Activated naive CD4-positive, alpha-beta T cell treated with anti-CD3 and anti-CD28 coated beads, Interleukin-2, amount 50 U/mL, for 24 hours (primary cell): ENCODE results near the gene SGPP1.
A peak's percentile ranks its signal among the peaks of the same experiment; 100 is the strongest.

ENCODE experiments used
- H3K27ac Mint-ChIP-seq: one replicate; pipeline ENCODE4 v1.8.0; 2021; ENCODE audit warnings: mild to moderate bottlenecking, mixed read lengths
- H3K27me3 Mint-ChIP-seq: one replicate; pipeline ENCODE4 v1.8.0; 2021; ENCODE audit warnings: mixed read lengths
- H3K36me3 Mint-ChIP-seq: one replicate; pipeline ENCODE4 v1.8.0; 2021; ENCODE audit warnings: mixed read lengths
- H3K4me1 Mint-ChIP-seq: one replicate; pipeline ENCODE4 v1.8.0; 2021; ENCODE audit warnings: mixed read lengths
- H3K4me3 Mint-ChIP-seq: one replicate; pipeline ENCODE4 v1.8.0; 2021; ENCODE audit warnings: mild to moderate bottlenecking, mixed read lengths
- H3K9me3 Mint-ChIP-seq: one replicate; pipeline ENCODE4 v1.8.0; 2021; ENCODE audit warnings: mixed read lengths

The SGPP1 gene

GRCh38 chr14:63745858-63746425 is 18.1 kb upstream of the SGPP1 start:
- no peaks in the 10 kb centered on the region for H3K36me3 Mint-ChIP-seq
- peaks cover 15% of the 10 kb centered on the region for H3K4me1 Mint-ChIP-seq

GRCh38 chr14:63745272-63745671 is 17.4 kb upstream of the SGPP1 start:
- H3K9me3 Mint-ChIP-seq = no peaks in the 10 kb centered on the region

More at GRCh38 chr14:63745858-63746425, 18.1 kb upstream of the SGPP1 start:
- peak overlapping the region; percentile 23 for H3K27ac Mint-ChIP-seq
- no peak overlapping the region for H3K4me3 Mint-ChIP-seq
- H3K9me3 Mint-ChIP-seq = no peaks in the 10 kb centered on the region
- no peaks in the 10 kb centered on the region for H3K27me3 Mint-ChIP-seq

GRCh38 chr14:63737582-63738006 is 9.7 kb upstream of the SGPP1 start:
- no peaks in the 10 kb centered on the region for H3K9me3 Mint-ChIP-seq
- no peaks in the 10 kb centered on the region for H3K36me3 Mint-ChIP-seq
- H3K27me3 Mint-ChIP-seq = no peaks in the 10 kb centered on the region
- H3K27ac Mint-ChIP-seq = peak overlapping the region; percentile 23
- H3K4me3 Mint-ChIP-seq = peak overlapping the region; percentile 49
- peaks cover 13% of the 10 kb centered on the region for H3K4me1 Mint-ChIP-seq

More at GRCh38 chr14:63745272-63745671, 17.4 kb upstream of the SGPP1 start:
- Mint-ChIP-seq H3K4me3 (no peak overlapping the region), H3K27me3 (no peaks in the 10 kb centered on the region), H3K27ac (no peak overlapping the region), H3K36me3 (no peaks in the 10 kb centered on the region), H3K4me1 (peaks cover 15% of the 10 kb centered on the region)

DNA sequence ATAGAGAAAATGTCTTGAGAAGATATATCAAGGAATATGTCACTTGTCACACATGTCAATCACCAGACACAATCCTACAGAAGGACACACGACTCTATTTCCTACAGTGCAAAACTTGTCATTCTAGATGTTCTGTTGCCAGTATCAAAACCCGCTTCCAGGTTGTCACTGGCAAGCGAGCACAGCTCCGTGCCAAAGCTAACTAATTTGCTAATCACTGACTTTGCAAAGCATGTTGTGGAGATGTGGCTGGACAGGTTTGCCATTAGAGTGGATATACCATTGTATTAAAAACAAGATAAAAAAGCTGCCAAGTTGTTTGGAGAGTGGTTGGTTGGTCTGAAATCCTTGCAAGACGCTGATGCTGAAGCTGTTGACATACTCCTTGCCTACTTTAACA is 7.9 kb upstream of the SGPP1 start:
- Mint-ChIP-seq H3K9me3 (no peaks in the 10 kb centered on the region), H3K4me3 (no peak overlapping the region), H3K36me3 (no peaks in the 10 kb centered on the region), H3K27ac (no peak overlapping the region), H3K4me1 (peaks cover 13% of the 10 kb centered on the region), H3K27me3 (no peaks in the 10 kb centered on the region)

DNA sequence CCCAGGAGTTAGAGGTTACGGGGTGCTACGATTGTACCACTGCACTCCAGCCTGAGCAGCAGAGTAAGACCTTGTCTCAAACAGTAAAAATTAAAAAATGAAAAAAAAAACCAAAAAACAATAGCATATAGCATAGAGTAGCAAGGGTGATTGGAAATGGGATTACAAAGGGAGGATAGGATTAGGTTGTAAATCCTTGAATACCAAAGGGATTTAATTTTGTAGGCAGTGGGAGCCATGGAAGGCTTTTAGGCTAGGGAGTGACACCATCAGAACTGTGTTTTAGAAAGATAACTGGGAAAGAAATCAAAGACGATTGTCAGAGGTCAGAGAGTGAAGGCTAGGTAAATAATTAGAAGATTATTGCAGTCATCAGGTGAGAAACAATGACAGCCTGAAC is 2.8 kb upstream of the SGPP1 start:
- H3K4me3 Mint-ChIP-seq = no peak overlapping the region
- H3K27ac Mint-ChIP-seq = no peak overlapping the region
- no peaks in the 10 kb centered on the region for H3K36me3 Mint-ChIP-seq
- peaks cover 25% of the 10 kb centered on the region for H3K4me1 Mint-ChIP-seq
- H3K27me3 Mint-ChIP-seq = no peaks in the 10 kb centered on the region
- H3K9me3 Mint-ChIP-seq = no peaks in the 10 kb centered on the region

GRCh38 chr14:63727231-63727735 is 582 bp downstream of the SGPP1 start:
- Mint-ChIP-seq H3K4me3 (peak overlapping the region; percentile 98), H3K4me1 (peaks cover 45% of the 10 kb centered on the region), H3K27me3 (no peaks in the 10 kb centered on the region), H3K36me3 (no peaks in the 10 kb centered on the region), H3K9me3 (no peaks in the 10 kb centered on the region), H3K27ac (peak overlapping the region; percentile 94)

DNA sequence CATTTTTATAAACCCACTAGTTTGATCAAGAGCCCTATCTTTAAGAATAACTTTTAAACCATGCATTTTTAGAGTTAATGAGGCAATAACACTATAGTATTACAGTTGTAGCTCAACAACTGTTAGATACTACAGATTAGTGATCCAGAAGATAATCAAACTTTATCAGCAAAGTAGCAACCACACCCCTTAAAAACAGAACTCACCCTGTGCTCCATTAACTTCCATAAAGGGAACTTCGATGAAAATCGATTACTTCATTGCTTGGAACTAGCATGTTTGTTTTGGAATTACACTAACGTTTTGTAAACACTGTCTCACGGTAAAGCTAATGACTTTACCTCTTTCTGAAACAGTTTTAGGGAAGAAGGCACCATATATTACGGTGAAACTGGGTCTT is 1.4 kb downstream of the SGPP1 start:
- Mint-ChIP-seq H3K27ac (no peak overlapping the region), H3K4me3 (peak overlapping the region; percentile 98), H3K4me1 (peaks cover 48% of the 10 kb centered on the region), H3K9me3 (no peaks in the 10 kb centered on the region), H3K27me3 (no peaks in the 10 kb centered on the region), H3K36me3 (peaks cover 1% of the 10 kb centered on the region)

GRCh38 chr14:63725786-63726460 is 1.9 kb downstream of the SGPP1 start:
- no peaks in the 10 kb centered on the region for H3K27me3 Mint-ChIP-seq
- peak overlapping the region; percentile 98 for H3K4me3 Mint-ChIP-seq
- H3K9me3 Mint-ChIP-seq = no peaks in the 10 kb centered on the region
- H3K4me1 Mint-ChIP-seq = peaks cover 49% of the 10 kb centered on the region
- H3K36me3 Mint-ChIP-seq = peaks cover 2% of the 10 kb centered on the region
- peak overlapping the region; percentile 56 for H3K27ac Mint-ChIP-seq

- no peak overlapping the region for H3K27ac Mint-ChIP-seq
- peaks cover 18% of the 10 kb centered on the region for H3K36me3 Mint-ChIP-seq
- no peaks in the 10 kb centered on the region for H3K27me3 Mint-ChIP-seq
- H3K4me1 Mint-ChIP-seq = peaks cover 25% of the 10 kb centered on the region
- H3K4me3 Mint-ChIP-seq = no peak overlapping the region
- no peaks in the 10 kb centered on the region for H3K9me3 Mint-ChIP-seq
Measured at GRCh38 chr14:63717702-63718101, 10.2 kb downstream of the SGPP1 start.

DNA sequence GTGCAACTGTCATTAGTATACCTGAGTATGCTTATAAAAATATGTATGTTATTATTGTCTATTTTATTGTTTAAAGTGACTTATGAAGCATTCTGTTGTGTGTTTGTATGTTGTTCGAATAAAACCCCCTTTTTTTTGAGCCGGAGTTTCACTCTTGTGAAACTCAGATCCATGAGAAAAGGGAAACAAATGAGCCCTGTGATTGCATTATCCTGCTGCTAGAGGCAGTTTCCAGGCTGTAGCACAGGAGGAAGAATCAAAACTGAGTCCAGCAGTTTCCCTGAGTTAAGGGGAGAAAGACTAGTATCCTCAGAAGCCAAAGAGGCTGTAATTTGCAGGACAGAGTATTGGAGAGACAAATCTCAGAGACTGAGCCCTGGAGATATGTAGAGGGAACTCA is 12.5 kb downstream of the SGPP1 start:
- Mint-ChIP-seq H3K4me1 (peaks cover 32% of the 10 kb centered on the region), H3K4me3 (no peak overlapping the region), H3K36me3 (peaks cover 18% of the 10 kb centered on the region), H3K27me3 (no peaks in the 10 kb centered on the region), H3K27ac (no peak overlapping the region), H3K9me3 (no peaks in the 10 kb centered on the region)

DNA sequence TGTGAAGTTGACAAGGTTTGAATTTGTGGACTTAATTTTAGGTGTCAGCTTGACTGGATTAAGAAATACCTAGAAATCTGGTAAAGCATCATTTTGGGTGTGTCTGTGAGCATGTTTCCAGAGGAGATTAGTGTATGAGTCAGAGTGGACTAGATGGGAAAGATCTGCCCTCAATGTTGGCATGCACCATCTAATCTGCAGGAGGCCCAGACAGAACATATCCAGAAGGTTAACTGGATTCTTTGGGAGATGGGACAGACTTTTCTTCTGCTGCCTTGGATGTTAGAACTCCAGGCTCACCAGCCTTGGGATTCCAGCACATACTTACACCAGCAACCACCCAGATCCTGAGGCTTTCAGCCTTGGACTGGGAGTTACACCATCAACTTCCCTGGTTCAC is 14.1 kb downstream of the SGPP1 start:
- Mint-ChIP-seq H3K4me3 (no peak overlapping the region), H3K9me3 (no peaks in the 10 kb centered on the region), H3K36me3 (peaks cover 15% of the 10 kb centered on the region), H3K4me1 (peaks cover 44% of the 10 kb centered on the region), H3K27me3 (no peaks in the 10 kb centered on the region), H3K27ac (no peak overlapping the region)

- Mint-ChIP-seq H3K4me1 (peaks cover 45% of the 10 kb centered on the region), H3K9me3 (no peaks in the 10 kb centered on the region), H3K27ac (peak overlapping the region; percentile 20), H3K36me3 (peaks cover 15% of the 10 kb centered on the region), H3K27me3 (no peaks in the 10 kb centered on the region), H3K4me3 (peak overlapping the region; percentile 50)
Measured at GRCh38 chr14:63713058-63713457, 14.8 kb downstream of the SGPP1 start.

GRCh38 chr14:63712123-63712522 is 15.7 kb downstream of the SGPP1 start:
- Mint-ChIP-seq H3K36me3 (peaks cover 11% of the 10 kb centered on the region), H3K4me1 (peaks cover 49% of the 10 kb centered on the region), H3K4me3 (peak overlapping the region; percentile 44), H3K27me3 (no peaks in the 10 kb centered on the region), H3K9me3 (no peaks in the 10 kb centered on the region), H3K27ac (no peak overlapping the region)

GRCh38 chr14:63710497-63710896 is 17.4 kb downstream of the SGPP1 start:
- peaks cover 6% of the 10 kb centered on the region for H3K36me3 Mint-ChIP-seq
- no peak overlapping the region for H3K27ac Mint-ChIP-seq
- H3K27me3 Mint-ChIP-seq = no peaks in the 10 kb centered on the region
- H3K4me1 Mint-ChIP-seq = peaks cover 55% of the 10 kb centered on the region
- no peaks in the 10 kb centered on the region for H3K9me3 Mint-ChIP-seq
- H3K4me3 Mint-ChIP-seq = no peak overlapping the region

DNA sequence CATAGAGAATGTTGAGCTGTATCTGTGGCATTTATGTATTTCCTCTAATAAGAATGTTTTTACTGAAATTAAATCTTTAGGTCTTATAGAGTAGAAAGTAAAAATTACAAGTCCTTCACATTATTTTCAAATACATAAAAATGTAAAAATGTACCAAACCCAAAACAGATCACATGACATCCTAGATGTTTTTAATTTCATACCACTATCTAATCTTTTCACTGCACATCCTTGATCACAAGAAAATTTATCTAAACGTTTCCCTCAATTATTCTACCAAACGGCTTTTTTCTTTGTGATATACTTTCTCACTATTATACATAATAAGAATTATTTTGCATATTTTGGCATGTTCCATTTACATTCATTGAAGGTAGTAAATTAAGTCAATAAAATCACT is 18.3 kb downstream of the SGPP1 start:
- H3K27ac Mint-ChIP-seq = no peak overlapping the region
- peaks cover 61% of the 10 kb centered on the region for H3K4me1 Mint-ChIP-seq
- no peak overlapping the region for H3K4me3 Mint-ChIP-seq
- H3K36me3 Mint-ChIP-seq = peaks cover 6% of the 10 kb centered on the region
- H3K9me3 Mint-ChIP-seq = no peaks in the 10 kb centered on the region
- no peaks in the 10 kb centered on the region for H3K27me3 Mint-ChIP-seq

DNA sequence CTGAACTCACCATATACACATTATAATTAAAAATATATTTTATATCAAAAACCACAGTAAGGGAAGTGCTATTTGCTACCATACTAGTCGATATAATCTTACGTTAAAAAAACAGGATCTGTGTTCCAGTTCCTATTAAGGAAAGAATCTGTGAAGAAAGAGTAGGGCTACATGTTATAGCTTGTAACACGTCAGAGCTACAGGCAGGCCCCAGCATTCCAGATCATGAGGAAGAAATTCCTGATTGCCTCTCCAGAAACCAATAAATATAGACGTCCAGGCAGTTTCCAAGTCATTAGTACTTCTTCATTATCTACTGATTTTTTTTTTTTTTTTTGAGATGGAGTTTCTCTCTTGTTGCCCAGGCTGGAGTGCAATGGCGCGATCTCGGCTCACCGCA is 20.6 kb downstream of the SGPP1 start:
- Mint-ChIP-seq H3K4me1 (peaks cover 53% of the 10 kb centered on the region), H3K27me3 (no peaks in the 10 kb centered on the region), H3K36me3 (peaks cover under 1% of the 10 kb centered on the region), H3K27ac (no peak overlapping the region), H3K4me3 (no peak overlapping the region), H3K9me3 (no peaks in the 10 kb centered on the region)
